Cardiac muscle cell (in vitro differentiated cells and primary cell): ENCODE results near the gene CDHR4. TPM values are rescaled to one million over a fixed set of nuclear protein-coding genes. Genes with fewer than 3 reads are reported as not detected.

ENCODE experiments used
- DNase-seq, 2 donors: peaks; one replicate each; pipeline versions ENCODE4 v3.0.0 to v3.0.0-alpha.2; 2010 to 2017; ENCODE audit warnings: low read depth in 1 of 2, low spot score in 1 of 2
- H3K27ac ChIP-seq: fragments of 200-600 bp; sonication (generic); 2 replicates; pipeline ENCODE4 v1.5.1; 2016
- H3K27me3 ChIP-seq: fragments of 200-600 bp; sonication (generic); 2 replicates; pipeline ENCODE4 v1.6.0; 2016; ENCODE audit warnings: control low read depth
- H3K36me3 ChIP-seq: fragments of 200-600 bp; sonication (generic); 2 replicates; pipeline ENCODE4 v1.5.1; 2016; ENCODE audit warnings: control low read depth
- H3K4me1 ChIP-seq: fragments of 200-600 bp; sonication (generic); 2 replicates; pipeline ENCODE4 v1.8.1; 2017; ENCODE audit warnings: low read depth, mild to moderate bottlenecking, mixed run types
- H3K4me3 ChIP-seq: fragments of 200-600 bp; sonication (generic); 2 replicates; pipeline ENCODE4 v1.5.1; 2016; ENCODE audit warnings: mild to moderate bottlenecking
- H3K9me3 ChIP-seq: fragments of 200-600 bp; sonication (generic); 2 replicates; pipeline ENCODE4 v1.5.1; 2017; ENCODE audit warnings: low read depth, mild to moderate bottlenecking, control low read depth
- CTCF ChIP-seq: IDR thresholded peaks from 2 replicates; pipeline ENCODE4 v1.5.1; 2012; ENCODE audit warnings: low read depth, mild to moderate bottlenecking, low read length
- polyA plus RNA-seq: library from polyadenylated mRNA; unstranded; fragments of >200 nt; fragmentation: Nextera tagmentation; extraction: Ambion mirVana; gene quantifications from 2 replicates; pipeline ENCODE4 v1.2.1, GENCODE V29; 2016
- total RNA-seq: library from RNA; depleted of rRNA; stranded (reverse); fragments of >200 nt; gene quantifications from 2 replicates; pipeline ENCODE4 v1.2.3, GENCODE V29; 2016

Gene CDHR4
- total and polyA plus RNA-seq, 2 experiments from 2014 or later: 0.27 TPM; not detected in 1

- H3K4me1 ChIP-seq: no peaks in the 10 kb centered on the region
- TF ChIP-seq CTCF: no peak
- H3K27me3 ChIP-seq: peaks cover 21% of the 10 kb centered on the region
- no peak overlapping the region for H3K27ac ChIP-seq
- no peaks in the 10 kb centered on the region for H3K9me3 ChIP-seq
- no peaks in the 10 kb centered on the region for H3K36me3 ChIP-seq
- H3K4me3 ChIP-seq: no peak overlapping the region
- no peak for DNase-seq
These were observed 568 bp downstream of the CDHR4 start for GRCh38 chr3:49799105-49799504.

GRCh38 chr3:49794926-49795905 is 4.5 kb downstream of the CDHR4 start:
- H3K9me3 ChIP-seq: no peaks in the 10 kb centered on the region
- no peak overlapping the region for H3K27ac ChIP-seq
- H3K27me3 ChIP-seq: no peaks in the 10 kb centered on the region
- no peak for TF ChIP-seq CTCF
- no peak for DNase-seq
- H3K4me1 ChIP-seq: no peaks in the 10 kb centered on the region
- no peaks in the 10 kb centered on the region for H3K36me3 ChIP-seq
- no peak overlapping the region for H3K4me3 ChIP-seq

- H3K36me3 ChIP-seq: no peaks in the 10 kb centered on the region
- no peak overlapping the region for H3K27ac ChIP-seq
- TF ChIP-seq CTCF: no peak
- no peak overlapping the region for H3K4me3 ChIP-seq
- no peaks in the 10 kb centered on the region for H3K4me1 ChIP-seq
- no peaks in the 10 kb centered on the region for H3K9me3 ChIP-seq
- H3K27me3 ChIP-seq: no peaks in the 10 kb centered on the region
- no peak for DNase-seq
These were observed 5.2 kb downstream of the CDHR4 start for GRCh38 chr3:49794431-49794830.

- Histone ChIP-seq H3K9me3 (no peaks in the 10 kb centered on the region), H3K4me1 (no peaks in the 10 kb centered on the region), H3K4me3 (no peak overlapping the region), H3K27me3 (no peaks in the 10 kb centered on the region), H3K27ac (no peak overlapping the region), H3K36me3 (no peaks in the 10 kb centered on the region)
- TF ChIP-seq CTCF: no peak
- DNase-seq: no peak
These were observed 6.1 kb downstream of the CDHR4 start for GRCh38 chr3:49793486-49794085.

GRCh38 chr3:49792371-49793150 is 7.1 kb downstream of the CDHR4 start:
- Histone ChIP-seq H3K36me3 (no peaks in the 10 kb centered on the region), H3K27ac (no peak overlapping the region), H3K27me3 (no peaks in the 10 kb centered on the region), H3K9me3 (no peaks in the 10 kb centered on the region), H3K4me3 (no peak overlapping the region), H3K4me1 (no peaks in the 10 kb centered on the region)
- TF ChIP-seq CTCF: no peak
- no peak for DNase-seq
